ENCODE measurements around the gene FKRP. TPM values are rescaled to one million over a fixed set of nuclear protein-coding genes. Genes with fewer than 3 reads are reported as not detected.
A peak's percentile ranks its signal among the peaks of the same experiment; 100 is the strongest.

Gene FKRP
- total and polyA plus RNA-seq, 9 donors: 10.7 to 24.4 (median 18.7) TPM

- Histone ChIP-seq H3K36me3 (no peaks in the 10 kb centered on the region), H3K4me1 (ENCODE audit: insufficient read depth) (peaks cover 13% of the 10 kb centered on the region)
- 41 to 67% (median 53%) methylated on average over 19 of the region's 19 CpGs for WGBS, 3 donors
Observed at GRCh38 chr19:46737761-46738171, 8.1 kb upstream of the FKRP start.

GRCh38 chr19:46739290-46739771 lies 6.5 kb upstream of the FKRP start:
- no peak overlapping the region for H3K4me3 ChIP-seq
- intact Hi-C loops (cut with DNase I): no loop called here
- peak in 2 of 5 donors; percentile 22 to 40 for DNase-seq
- H3K4me1 ChIP-seq (ENCODE audit: insufficient read depth): peaks cover 13% of the 10 kb centered on the region
- H3K36me3 ChIP-seq: no peaks in the 10 kb centered on the region
- no peaks in the 10 kb centered on the region for H3K27me3 ChIP-seq
- H3K27ac ChIP-seq: no peak overlapping the region
- no peaks in the 10 kb centered on the region for H3K9me3 ChIP-seq
- TF ChIP-seq CTCF (IDR thresholded peaks at IDR 0.05): no peak
- TF ChIP-seq POLR2A (IDR thresholded peaks at IDR 0.05): no peak
- TF ChIP-seq EP300 (IDR thresholded peaks at IDR 0.05): no peak
- 57 to 59% (median 58%) methylated on average over 14 of the region's 14 CpGs for WGBS, 3 donors

More at GRCh38 chr19:46737761-46738171, 8.1 kb upstream of the FKRP start:
- peak in 3 of 5 donors; percentile 17 to 30 (median 30) for DNase-seq
- intact Hi-C loops (cut with DNase I): no loop called here
- TF ChIP-seq CTCF (IDR thresholded peaks at IDR 0.05): no peak
- no peak for TF ChIP-seq POLR2A (IDR thresholded peaks at IDR 0.05)
- no peak for TF ChIP-seq EP300 (IDR thresholded peaks at IDR 0.05)
- no peaks in the 10 kb centered on the region for H3K9me3 ChIP-seq
- no peaks in the 10 kb centered on the region for H3K27me3 ChIP-seq
- no peak overlapping the region for H3K27ac ChIP-seq
- no peak overlapping the region for H3K4me3 ChIP-seq

GRCh38 chr19:46741447-46741846 lies 4.4 kb upstream of the FKRP start:
- no peak overlapping the region for H3K4me3 ChIP-seq
- intact Hi-C loops (cut with DNase I): loop anchor here in 1 of 4 donors (10.0 kb wide), 1 partner anchor 137 kb away; the partner anchor contains the start of gene CALM3
- H3K9me3 ChIP-seq: no peaks in the 10 kb centered on the region
- no peak for DNase-seq
- H3K4me1 ChIP-seq (ENCODE audit: insufficient read depth): peaks cover 21% of the 10 kb centered on the region
- no peaks in the 10 kb centered on the region for H3K36me3 ChIP-seq
- no peaks in the 10 kb centered on the region for H3K27me3 ChIP-seq
- TF ChIP-seq CTCF (IDR thresholded peaks at IDR 0.05): no peak
- TF ChIP-seq EP300 (IDR thresholded peaks at IDR 0.05): no peak
- no peak for TF ChIP-seq POLR2A (IDR thresholded peaks at IDR 0.05)
- no peak overlapping the region for H3K27ac ChIP-seq
- 66 to 76% (median 72%) methylated on average over 17 of the region's 17 CpGs for WGBS, 3 donors

- intact Hi-C loops (cut with DNase I): loop anchor here in 1 of 4 donors (10.0 kb wide), 1 partner anchor 138 kb away; the partner anchor contains the start of gene CALM3
Observed at GRCh38 chr19:46742926-46743480, 2.9 kb upstream of the FKRP start.

More at GRCh38 chr19:46742926-46743480, 2.9 kb upstream of the FKRP start:
- WGBS, 3 donors: 54 to 59% (median 55%) methylated on average over 4 of the region's 4 CpGs
- H3K9me3 ChIP-seq: no peaks in the 10 kb centered on the region
- no peak for DNase-seq
- H3K4me1 ChIP-seq (ENCODE audit: insufficient read depth): peaks cover 11% of the 10 kb centered on the region
- H3K27ac ChIP-seq: no peak overlapping the region
- H3K36me3 ChIP-seq: no peaks in the 10 kb centered on the region
- TF ChIP-seq POLR2A (IDR thresholded peaks at IDR 0.05) (no peak), CTCF (IDR thresholded peaks at IDR 0.05) (no peak), EP300 (IDR thresholded peaks at IDR 0.05) (no peak)
- no peaks in the 10 kb centered on the region for H3K27me3 ChIP-seq
- no peak overlapping the region for H3K4me3 ChIP-seq

Data from ovary (tissue), 9 donors.